ENCODE measurements around the gene PLXNA3. TPM values are rescaled to one million over a fixed set of nuclear protein-coding genes. Genes with fewer than 3 reads are reported as not detected.

The PLXNA3 gene
- total and polyA plus RNA-seq, 5 donors from 2014 or later = 0.32 to 64.6 (median 0.35) TPM

DNA sequence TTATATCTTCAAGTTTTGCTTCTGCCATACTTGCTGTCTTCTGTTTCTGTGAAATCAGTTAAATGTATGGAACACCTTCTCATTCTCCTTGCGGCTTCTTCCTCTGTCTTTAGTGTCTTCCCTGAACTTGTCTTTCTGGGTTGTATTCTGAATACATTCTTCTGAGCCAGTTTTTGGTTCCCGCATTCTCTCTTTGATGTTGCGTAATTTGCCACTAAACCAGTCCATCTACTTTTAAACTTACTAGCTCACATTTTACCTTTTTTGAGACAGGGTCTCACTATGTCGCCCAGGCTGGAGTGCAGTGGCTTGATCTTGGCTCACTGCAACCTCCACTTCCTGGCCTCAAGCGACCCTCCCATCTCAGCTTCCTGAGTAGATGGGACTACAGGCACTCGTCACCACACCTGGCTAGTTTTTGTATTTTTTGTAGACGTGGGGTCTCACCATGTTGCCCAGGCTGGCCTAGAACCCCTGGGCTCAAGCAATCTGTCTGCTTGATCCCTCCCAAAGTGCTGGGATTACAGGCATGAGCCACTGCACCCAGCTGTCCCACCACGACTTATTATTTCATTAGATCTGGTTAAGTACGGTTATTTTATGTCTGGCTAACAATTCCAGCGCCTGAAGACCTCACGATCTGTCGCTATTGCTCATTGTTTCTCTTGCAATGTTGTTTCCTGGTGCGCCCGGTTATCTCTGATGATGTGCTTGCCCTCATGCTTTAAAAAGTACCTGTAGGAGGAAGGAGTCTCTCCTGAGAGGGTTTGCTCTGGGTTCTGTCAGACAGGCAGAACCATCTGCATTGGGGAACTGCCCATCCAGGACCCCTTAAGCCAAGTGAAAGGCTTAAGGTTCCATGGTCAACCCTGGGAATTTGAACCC is 67.8 kb downstream of the PLXNA3 start:
- Mint-ChIP-seq H3K27ac (peak overlapping the region in 2 of 3 donors; percentile 12 to 56), H3K4me3 (peak overlapping the region in 1 of 4 donors; percentile 19), H3K4me1 (peaks cover 0 to 27% (median 8%) of the 10 kb centered on the region in 4 donors), H3K36me3 (no peaks in the 10 kb centered on the region), H3K27me3 (no peaks in the 10 kb centered on the region), H3K9me3 (no peaks in the 10 kb centered on the region)
- Histone ChIP-seq H3K27ac (ENCODE audit: insufficient read depth, low read length, poor library complexity, severe bottlenecking) (no peak overlapping the region), H3K27me3 (ENCODE audit: control insufficient read depth, insufficient read depth, low read length) (no peaks in the 10 kb centered on the region), H3K36me3 (ENCODE audit: control insufficient read depth, insufficient read depth, low read length) (no peaks in the 10 kb centered on the region), H3K9me3 (ENCODE audit: control insufficient read depth in 2 of 2, low read length in 2 of 2) (no peaks in the 10 kb centered on the region), H3K4me3 (ENCODE audit: low read depth, low read length) (no peak overlapping the region), H3K4me1 (ENCODE audit: control insufficient read depth, insufficient read depth, low read length, poor library complexity, severe bottlenecking) (peaks cover 13% of the 10 kb centered on the region)
- DNase-seq (no peak), ATAC-seq (ENCODE audit: low read depth in 2 of 2) (no peak)

- H3K36me3 Mint-ChIP-seq = no peaks in the 10 kb centered on the region
- Histone ChIP-seq H3K4me3 (ENCODE audit: low read depth, low read length) (no peak overlapping the region), H3K27ac (ENCODE audit: insufficient read depth, low read length, poor library complexity, severe bottlenecking) (no peak overlapping the region), H3K27me3 (ENCODE audit: control insufficient read depth, insufficient read depth, low read length) (no peaks in the 10 kb centered on the region), H3K9me3 (ENCODE audit: control insufficient read depth in 2 of 2, low read length in 2 of 2) (no peaks in the 10 kb centered on the region), H3K36me3 (ENCODE audit: control insufficient read depth, insufficient read depth, low read length) (no peaks in the 10 kb centered on the region), H3K4me1 (ENCODE audit: control insufficient read depth, insufficient read depth, low read length, poor library complexity, severe bottlenecking) (peaks cover 13% of the 10 kb centered on the region)
- peaks cover 0 to 30% (median 8%) of the 10 kb centered on the region in 4 donors for H3K4me1 Mint-ChIP-seq
- H3K4me3 Mint-ChIP-seq = peak overlapping the region in 1 of 4 donors; percentile 68
- H3K27ac Mint-ChIP-seq = peak overlapping the region; percentile 55 to 90 (median 56)
- no peaks in the 10 kb centered on the region for H3K27me3 Mint-ChIP-seq
- no peaks in the 10 kb centered on the region for H3K9me3 Mint-ChIP-seq
- DNase-seq (peak; percentile 40 to 77 (median 50)), ATAC-seq (ENCODE audit: low read depth in 2 of 2) (peak; percentile 85 to 87)
These were observed 69.0 kb downstream of the PLXNA3 start for GRCh38 chrX:154526901-154527675.

Other genes starting within 250 kb of the PLXNA3 start
- not detected for gene OPN1MW2, start 238.5 kb upstream of the PLXNA3 start, total RNA-seq
- not detected for gene OPN1MW2, start 238.5 kb upstream of the PLXNA3 start, polyA plus RNA-seq
- not detected for gene OPN1MW3, start 200.7 kb upstream of the PLXNA3 start, total RNA-seq
- not detected for gene OPN1MW3, start 200.7 kb upstream of the PLXNA3 start, polyA plus RNA-seq
- gene TEX28, start 163.2 kb upstream of the PLXNA3 start, total RNA-seq = not detected
- not detected for gene TEX28, start 163.2 kb upstream of the PLXNA3 start, polyA plus RNA-seq
- gene TKTL1, start 162.5 kb upstream of the PLXNA3 start, total RNA-seq = 8.1 TPM
- gene TKTL1, start 162.5 kb upstream of the PLXNA3 start, polyA plus RNA-seq = 10 to 100 TPM; 21.0 to 34.3 (median 25.4) TPM
- 1,918 TPM for gene FLNA, start 83.6 kb upstream of the PLXNA3 start, total RNA-seq
- gene FLNA, start 83.6 kb upstream of the PLXNA3 start, polyA plus RNA-seq = 100 to 1,000 TPM; 219 to 283 (median 250) TPM
- gene EMD, start 79.0 kb upstream of the PLXNA3 start, total RNA-seq = 133 TPM
- gene EMD, start 79.0 kb upstream of the PLXNA3 start, polyA plus RNA-seq = 10 to 100 TPM; 31.8 to 44.0 (median 34.6) TPM
- gene RPL10, start 59.9 kb upstream of the PLXNA3 start, total RNA-seq = 4,192 TPM
- gene RPL10, start 59.9 kb upstream of the PLXNA3 start, polyA plus RNA-seq = 1,000 to 10,000 TPM; 3,877 to 6,073 (median 4,905) TPM
- gene DNASE1L1, start 49.0 kb upstream of the PLXNA3 start, total RNA-seq = 29.7 TPM
- gene DNASE1L1, start 49.0 kb upstream of the PLXNA3 start, polyA plus RNA-seq = 10 to 100 TPM; 12.2 to 23.1 (median 19.1) TPM
- gene TAFAZZIN, start 46.7 kb upstream of the PLXNA3 start, total RNA-seq = 84.2 TPM
- gene TAFAZZIN, start 46.7 kb upstream of the PLXNA3 start, polyA plus RNA-seq = 10 to 100 TPM; 28.4 to 37.7 (median 34.3) TPM
- gene ATP6AP1, start 29.6 kb upstream of the PLXNA3 start, total RNA-seq = 44.9 TPM
- gene ATP6AP1, start 29.6 kb upstream of the PLXNA3 start, polyA plus RNA-seq = 100 to 1,000 TPM; 100 to 125 (median 112) TPM
- gene GDI1, start 21.1 kb upstream of the PLXNA3 start, total RNA-seq = 169 TPM
- 10 to 100 TPM; 33.7 to 46.3 (median 41.9) TPM for gene GDI1, start 21.1 kb upstream of the PLXNA3 start, polyA plus RNA-seq
- 55.1 TPM for gene FAM50A, start 14.1 kb upstream of the PLXNA3 start, total RNA-seq
- 10 to 100 TPM; 33.7 to 52.5 (median 38.6) TPM for gene FAM50A, start 14.1 kb upstream of the PLXNA3 start, polyA plus RNA-seq
- gene LAGE3, start 21.0 kb downstream of the PLXNA3 start, total RNA-seq = 8.9 TPM
- 10 to 100 TPM; 39.5 to 47.9 (median 43.3) TPM for gene LAGE3, start 21.0 kb downstream of the PLXNA3 start, polyA plus RNA-seq
- 12.5 TPM for gene UBL4A, start 28.3 kb downstream of the PLXNA3 start, total RNA-seq
- gene UBL4A, start 28.3 kb downstream of the PLXNA3 start, polyA plus RNA-seq = 10 to 100 TPM; 51.8 to 59.5 (median 55.0) TPM
- gene SLC10A3, start 32.3 kb downstream of the PLXNA3 start, total RNA-seq = 18.4 TPM
- 10 to 100 TPM; 32.8 to 40.2 (median 36.7) TPM for gene SLC10A3, start 32.3 kb downstream of the PLXNA3 start, polyA plus RNA-seq
- 28.2 TPM for gene FAM3A, start 58.0 kb downstream of the PLXNA3 start, total RNA-seq
- 10 to 100 TPM; 13.4 to 21.5 (median 19.0) TPM for gene FAM3A, start 58.0 kb downstream of the PLXNA3 start, polyA plus RNA-seq
- 36.5 TPM for gene G6PD, start 88.6 kb downstream of the PLXNA3 start, total RNA-seq
- gene G6PD, start 88.6 kb downstream of the PLXNA3 start, polyA plus RNA-seq = 1 to 10 TPM; 2.3 to 5.2 (median 4.2) TPM
- 48.0 TPM for gene IKBKG, start 89.3 kb downstream of the PLXNA3 start, total RNA-seq
- 10 to 100 TPM; 27.9 to 39.6 (median 33.5) TPM for gene IKBKG, start 89.3 kb downstream of the PLXNA3 start, polyA plus RNA-seq
- gene CTAG1A, start 126.9 kb downstream of the PLXNA3 start, total RNA-seq = not detected
- not detected for gene CTAG1A, start 126.9 kb downstream of the PLXNA3 start, polyA plus RNA-seq
- gene CTAG1B, start 161.0 kb downstream of the PLXNA3 start, total RNA-seq = not detected
- gene CTAG1B, start 161.0 kb downstream of the PLXNA3 start, polyA plus RNA-seq = not detected
- not detected for gene CTAG2, start 195.3 kb downstream of the PLXNA3 start, total RNA-seq
- gene CTAG2, start 195.3 kb downstream of the PLXNA3 start, polyA plus RNA-seq = not detected